Measurements from ENCODE around the gene UMODL1.
"Not testable (repeated sequence)": the region's sequence is repeated elsewhere in the genome, so short reads cannot be mapped to it uniquely, and the experiment has no call there.

The UMODL1 gene

DNA sequence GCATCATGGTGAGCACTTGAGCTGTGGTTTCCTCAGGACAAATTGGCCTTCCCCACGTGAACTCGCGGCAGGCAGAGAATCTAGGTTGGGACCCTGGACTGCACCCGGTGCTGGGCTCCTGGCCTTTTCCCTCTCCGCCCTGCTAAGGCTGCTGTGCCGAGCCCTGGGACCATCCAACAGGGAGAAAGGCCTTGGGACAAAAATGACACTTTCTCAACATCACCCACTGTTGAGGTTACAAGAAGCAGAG, 9.2 kb upstream of the UMODL1 start:
- DNase-seq = no peak

DNA sequence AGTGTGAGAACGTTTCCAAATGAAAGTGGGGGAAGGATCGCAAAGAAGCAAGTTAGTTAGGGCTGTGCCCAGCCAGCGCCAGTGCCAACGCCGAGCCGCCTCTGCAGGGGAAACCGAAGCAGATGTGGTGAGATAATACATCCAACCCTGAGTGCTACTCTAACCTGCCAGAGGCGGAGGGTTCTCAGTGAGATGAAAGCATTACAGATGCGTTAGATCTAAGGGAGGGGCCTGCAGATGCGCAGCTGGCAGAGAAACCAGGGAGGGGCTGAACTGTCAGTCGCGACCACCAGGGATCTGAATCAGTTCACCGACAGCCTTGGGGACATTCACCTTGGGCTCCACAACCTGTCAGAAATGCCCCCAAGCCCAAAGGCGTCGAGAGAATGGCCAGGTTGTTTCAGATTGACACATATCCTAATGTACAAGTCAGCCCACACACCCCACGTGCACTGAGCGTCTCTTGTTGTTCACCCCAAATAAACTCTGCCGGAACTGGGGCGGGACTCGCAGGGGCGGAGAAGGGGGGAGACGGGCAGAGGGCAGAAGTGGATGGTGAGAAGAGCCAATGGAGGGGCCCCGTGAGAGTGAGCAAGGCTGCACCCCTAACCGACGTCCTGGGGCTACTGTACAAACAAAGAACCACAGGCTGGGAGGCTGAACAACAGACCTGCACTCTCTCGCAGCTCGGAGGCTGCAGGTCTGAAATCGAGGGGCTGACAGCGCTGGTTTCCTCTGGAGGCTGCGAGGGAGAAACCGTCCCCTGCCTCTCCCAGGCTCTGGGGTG, 8.7 kb upstream of the UMODL1 start:
- DNase-seq = peak; percentile 78

DNA sequence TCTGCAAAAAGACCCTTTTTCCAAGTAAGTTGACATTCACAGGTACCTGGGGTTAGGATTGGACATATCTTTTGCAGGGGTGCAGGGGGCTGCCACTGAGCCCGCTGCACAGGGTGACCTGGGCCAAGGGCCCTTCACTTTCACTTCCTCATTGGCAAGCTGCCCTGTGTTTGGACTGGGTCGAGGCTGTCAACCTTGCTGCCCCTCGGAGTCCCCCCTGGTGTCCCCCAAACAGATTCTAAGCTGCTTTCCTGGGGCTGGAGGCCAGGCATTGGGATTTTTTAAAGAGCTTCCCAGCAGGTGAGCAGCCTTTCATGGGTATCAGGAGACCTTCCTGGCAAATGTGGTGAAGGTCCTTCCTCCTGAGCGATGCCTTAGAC, 7.9 kb upstream of the UMODL1 start:
- peak; percentile 14 for DNase-seq

DNA sequence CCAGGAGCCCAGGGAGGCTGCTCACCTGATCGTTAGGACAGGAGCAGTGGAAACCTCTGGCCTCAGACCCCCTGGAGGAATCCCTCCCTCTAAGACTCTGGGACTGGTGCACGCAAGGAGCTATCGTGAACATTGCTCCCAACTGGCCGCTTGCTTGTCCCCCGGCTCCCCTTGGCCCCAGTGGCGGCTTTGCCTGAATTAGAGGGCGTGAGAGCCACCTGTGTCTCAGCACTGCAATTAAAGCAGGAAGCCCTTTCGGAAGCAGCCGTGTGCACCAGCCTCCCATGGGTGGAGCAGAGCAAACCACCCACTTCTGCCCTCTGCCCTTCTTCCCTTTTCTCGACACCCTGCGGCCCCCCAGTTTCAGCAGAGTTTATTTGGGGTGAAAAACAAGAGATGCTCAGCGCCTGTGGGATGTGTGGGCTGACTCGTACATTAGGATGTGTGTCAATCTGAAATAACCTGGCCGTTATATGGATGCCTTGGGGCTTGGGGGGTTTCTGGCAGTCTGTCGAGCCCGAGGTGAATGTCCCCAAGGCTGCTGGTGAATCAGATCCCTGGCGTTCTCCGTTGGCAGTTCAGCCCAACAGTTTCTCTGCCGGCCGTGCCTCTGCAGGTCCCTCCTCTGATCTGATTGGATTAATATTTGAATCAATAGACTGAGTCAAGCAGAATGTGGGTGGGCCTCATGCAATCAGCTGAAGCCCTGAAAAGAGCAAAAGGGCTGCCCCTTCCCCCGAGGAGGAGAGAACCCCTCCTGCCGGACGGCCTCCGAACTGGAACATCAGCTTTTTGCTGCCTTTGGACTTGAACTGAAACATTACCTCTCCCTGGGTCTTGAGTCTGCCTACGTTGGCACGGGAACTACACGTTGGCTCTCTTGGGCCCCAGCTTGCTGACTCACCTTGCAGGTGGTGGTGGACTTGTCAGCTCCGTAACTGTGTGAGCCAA, 7.3 kb upstream of the UMODL1 start:
- DNase-seq = peak; percentile 59

DNA sequence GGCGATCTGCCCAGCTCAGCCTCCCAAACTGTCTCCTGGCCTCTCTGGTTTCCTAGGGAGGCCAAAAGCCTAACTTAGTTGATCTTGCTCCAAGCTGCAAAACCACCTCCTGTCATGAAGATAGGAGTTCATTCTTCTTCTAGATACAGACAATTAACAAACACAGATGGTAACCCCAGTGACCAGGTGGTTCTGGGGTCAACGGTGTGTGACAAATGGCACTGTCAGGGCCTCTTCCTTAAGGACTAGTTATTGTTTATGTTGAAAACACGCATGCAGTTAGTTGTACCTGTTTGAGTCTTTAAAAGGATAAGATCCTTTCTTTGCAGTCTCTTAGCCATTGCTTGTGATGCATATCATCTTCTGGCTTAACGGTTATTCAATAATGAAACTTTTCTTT, 4.6 kb upstream of the UMODL1 start:
- no peak for DNase-seq

DNA sequence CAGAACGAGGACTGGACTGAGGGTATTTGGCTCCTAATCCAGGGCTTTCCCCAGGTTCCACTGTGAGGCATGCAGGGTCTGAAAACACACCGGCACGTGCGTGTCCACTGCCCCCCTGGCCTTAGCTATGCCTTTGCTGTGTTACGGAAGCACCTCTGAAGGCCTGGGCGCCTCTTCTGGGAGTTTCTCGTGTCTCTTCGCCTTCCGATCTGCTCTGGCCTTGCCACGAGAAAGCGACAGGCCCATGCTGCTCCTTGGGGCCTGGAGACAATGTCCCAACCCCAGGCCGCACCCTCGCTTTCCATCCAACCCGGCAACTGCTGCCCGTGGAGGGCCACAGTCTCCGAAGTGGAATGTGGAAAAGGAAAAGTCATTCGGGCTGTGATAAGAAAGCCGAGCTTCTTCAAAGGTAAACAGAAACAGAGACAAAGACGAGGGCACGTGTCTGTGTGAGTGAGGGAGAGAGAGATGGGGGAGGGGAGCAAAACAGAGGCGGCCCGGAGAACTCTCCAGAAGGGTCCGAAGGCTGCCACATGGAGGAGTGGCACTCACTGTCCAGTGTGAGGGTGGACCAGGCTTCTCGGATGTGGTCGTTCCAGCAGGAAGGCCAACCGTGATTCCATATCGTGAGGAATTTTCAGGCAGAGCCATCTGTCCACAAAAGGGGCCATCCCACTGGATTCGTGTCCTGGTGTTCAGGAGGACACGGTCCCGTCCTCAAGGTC, 3.4 kb upstream of the UMODL1 start:
- DNase-seq = no peak

DNA sequence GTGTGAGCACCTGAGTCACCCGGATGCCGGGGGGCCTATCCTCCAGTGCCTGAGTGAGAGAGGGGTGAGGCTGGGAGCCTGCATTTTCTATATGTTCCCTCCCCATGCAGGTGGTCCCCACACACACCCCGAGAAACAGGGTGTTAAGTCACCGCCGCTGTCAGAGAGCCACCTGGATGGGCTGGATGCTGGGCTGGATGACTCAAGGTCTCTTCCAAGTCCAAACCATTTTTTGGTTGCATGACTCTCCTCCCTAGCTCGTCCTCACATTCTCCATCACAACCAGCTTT, 2.9 kb upstream of the UMODL1 start:
- no peak for DNase-seq

DNA sequence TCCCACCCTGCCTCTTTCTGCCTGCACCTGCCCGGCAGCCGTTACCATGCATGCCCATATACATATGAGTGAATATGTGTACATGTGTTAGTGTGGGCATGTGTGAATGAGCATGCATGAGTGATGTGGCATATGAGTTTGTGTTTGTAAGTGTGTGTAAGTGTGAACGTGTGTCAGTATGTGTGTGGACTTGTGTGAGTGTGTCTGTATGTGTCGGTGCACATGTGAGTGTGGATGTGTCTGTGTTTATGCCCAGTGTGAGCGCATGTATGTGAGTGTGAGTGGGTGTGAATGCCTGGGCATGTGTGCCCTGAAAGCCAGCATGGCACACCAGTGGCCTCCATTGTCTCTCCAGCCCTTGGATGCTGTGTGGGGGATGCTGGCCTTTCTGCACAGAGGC, 2.5 kb upstream of the UMODL1 start:
- DNase-seq = no peak

DNA sequence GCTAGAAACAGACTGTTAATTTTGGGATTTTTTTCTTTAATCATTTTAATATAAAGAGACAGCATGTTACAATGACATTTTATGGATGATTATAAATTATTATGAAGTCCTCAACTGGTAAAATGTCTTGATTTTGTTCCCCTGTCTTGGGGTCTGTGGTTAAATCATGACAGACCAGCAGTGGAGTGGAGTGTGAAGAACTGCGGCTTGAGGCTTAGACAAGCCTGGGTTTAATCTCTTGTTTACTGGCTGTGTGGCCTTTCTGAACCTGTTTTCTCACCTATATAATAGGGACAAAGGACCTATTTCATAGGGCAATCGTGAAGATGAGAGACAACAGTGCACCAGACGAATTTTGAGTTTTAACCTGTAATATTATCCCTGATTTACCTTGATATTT, 1.8 kb upstream of the UMODL1 start:
- no peak for DNase-seq

DNA sequence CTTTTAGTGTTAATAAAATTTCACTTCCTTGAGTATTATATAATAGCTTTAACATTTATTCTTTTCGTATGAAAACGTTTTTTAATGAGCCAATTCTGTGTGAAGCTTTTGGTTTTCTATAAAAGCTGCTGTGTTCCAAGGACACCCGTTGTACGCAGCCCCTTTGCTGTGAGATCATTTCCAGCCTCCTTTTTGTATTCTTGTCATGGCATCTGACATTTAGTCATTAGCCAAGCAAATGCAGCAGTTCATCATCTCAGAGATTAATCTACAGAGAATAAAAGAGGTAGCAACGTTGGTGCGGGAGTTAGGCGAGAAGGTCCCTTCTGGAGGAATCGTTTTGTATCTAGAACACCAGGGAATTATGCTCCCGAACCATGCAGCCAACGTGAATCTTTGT, 1.3 kb upstream of the UMODL1 start:
- DNase-seq = no peak

DNA sequence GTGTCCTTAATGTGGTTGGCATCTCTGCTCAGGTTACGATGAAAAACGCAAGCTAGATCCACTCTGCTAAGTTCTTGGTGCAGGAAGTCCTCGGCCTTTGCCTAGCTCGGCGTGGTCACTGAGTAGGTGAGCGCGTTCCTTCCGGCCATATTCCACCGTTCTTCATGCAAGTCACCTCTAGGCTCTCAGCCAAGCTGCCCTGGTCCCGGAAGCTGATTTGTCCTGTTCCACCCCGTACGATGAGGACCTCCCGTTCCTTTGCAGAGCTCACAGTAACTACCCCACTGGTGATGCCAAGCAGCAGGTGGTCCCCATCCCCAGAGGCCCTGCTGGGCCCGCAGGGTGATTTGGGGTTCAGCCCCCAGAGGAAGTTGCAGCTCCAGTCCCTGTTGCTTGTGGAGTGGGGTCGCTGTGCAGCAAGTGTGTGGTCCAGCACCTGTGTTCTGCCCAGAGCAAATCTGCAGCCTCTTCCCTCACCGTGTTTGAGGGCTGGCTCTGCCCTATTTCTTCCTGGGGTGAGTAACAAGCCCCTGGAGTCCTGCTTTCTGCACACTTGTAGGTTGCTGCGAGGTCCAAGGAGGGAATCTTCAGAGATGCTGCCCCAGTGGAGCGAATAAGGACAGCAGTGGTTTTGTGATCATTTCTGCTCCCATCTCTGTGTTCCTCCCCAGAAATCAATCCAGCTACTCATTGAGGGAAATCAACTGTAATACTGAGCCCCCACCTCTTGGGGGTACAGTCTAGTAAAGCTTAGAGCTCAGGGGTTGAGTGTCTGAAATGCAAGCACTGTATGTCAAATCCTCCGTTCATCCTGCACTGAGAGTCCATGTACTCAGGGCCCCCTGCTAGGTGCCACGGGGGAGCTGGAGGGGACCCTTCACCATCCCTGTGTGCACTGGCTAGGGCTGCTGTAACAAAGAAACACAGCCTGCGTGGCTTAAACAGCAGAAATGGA, 2.3 kb downstream of the UMODL1 start:
- DNase-seq = no peak

DNA sequence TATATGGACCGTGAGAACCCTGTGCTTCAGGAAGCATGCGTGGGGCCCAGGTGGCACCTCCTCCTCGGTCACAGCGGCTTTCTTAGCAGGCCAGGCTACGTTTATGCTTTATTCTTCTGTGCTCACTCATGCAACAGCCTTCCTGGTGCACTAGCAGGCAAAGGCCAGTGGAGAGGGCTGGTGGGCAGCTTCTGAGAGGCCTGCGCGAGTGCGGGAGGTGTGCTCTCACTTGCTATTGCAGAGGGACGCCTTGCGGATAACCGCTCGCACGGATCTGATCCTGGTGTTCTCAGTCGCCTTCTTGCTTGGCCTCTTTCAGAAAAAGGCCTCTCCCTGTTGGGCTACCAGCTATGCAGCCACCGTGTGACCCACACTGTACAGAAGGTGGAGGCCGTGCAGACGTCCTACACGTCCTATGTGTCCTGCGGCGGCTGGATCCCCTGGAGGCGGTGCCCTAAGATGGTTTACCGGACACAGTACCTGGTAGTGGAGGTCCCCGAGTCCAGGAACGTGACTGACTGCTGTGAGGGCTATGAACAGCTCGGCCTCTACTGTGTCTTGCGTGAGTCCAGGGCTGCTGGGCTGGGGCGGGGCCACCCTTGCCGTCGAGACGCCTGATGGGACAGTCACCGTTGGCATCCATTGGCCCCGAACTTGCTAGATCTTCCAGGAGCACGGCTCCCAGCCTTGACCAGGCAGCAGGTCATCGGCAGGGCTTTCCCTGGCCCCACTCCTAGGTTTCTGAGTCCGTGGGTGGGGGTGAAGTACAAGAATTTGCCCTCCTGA, 4.8 kb downstream of the UMODL1 start:
- no peak for DNase-seq

DNA sequence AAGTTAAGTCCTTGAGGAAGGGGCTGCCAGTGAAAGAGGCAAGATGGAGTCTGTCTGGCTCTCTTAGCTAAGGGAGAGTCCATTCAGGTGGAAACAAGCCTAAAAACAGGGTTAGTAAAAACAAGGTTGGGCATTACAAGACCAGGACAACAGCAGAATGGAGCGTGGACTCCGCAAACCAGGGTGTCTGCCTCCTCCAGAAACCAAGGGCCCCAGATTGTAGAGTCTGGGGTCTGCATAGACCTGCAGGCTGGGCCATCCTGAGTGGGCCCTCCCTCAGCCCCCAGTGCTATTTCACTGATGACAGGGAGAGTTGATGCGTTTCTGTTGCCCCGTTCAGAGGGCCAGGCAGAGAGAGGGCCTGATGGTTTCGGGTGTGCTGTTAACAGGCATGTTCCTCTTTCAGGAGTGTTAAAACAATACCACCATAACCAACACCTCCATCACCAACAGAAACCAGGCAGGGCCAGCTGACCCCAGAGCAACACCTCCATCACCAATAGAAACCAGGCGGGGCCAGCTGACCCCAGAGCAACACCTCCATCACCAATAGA, 6.6 kb downstream of the UMODL1 start:
- not testable (repeated sequence) for DNase-seq

DNA sequence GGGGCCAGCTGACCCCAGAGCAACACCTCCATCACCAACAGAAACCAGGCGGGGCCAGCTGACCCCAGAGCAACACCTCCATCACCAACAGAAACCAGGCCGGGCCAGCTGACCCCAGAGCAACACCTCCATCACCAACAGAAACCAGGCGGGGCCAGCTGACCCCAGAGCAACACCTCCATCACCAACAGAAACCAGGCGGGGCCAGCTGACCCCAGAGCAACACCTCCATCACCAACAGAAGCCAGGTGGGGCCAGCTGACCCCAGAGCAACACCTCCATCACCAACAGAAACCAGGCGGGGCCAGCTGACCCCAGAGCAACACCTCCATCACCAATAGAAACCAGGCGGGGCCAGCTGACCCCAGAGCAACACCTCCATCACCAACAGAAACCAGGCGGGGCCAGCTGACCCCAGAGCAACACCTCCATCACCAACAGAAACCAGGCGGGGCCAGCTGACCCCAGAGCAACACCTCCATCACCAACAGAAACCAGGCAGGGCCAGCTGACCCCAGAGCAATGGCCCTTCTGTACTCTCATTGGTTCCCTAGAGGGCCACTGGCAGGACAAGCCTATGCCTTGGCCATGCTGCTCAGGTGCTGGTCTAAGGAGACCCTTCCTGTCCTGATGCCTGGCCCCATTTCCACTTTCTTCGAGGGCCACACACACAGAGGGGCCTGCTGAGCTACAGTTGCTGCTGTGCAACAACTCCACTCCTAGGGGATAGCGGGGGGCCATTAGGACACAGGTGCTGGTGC, 7.3 kb downstream of the UMODL1 start:
- not testable (repeated sequence) for DNase-seq

DNA sequence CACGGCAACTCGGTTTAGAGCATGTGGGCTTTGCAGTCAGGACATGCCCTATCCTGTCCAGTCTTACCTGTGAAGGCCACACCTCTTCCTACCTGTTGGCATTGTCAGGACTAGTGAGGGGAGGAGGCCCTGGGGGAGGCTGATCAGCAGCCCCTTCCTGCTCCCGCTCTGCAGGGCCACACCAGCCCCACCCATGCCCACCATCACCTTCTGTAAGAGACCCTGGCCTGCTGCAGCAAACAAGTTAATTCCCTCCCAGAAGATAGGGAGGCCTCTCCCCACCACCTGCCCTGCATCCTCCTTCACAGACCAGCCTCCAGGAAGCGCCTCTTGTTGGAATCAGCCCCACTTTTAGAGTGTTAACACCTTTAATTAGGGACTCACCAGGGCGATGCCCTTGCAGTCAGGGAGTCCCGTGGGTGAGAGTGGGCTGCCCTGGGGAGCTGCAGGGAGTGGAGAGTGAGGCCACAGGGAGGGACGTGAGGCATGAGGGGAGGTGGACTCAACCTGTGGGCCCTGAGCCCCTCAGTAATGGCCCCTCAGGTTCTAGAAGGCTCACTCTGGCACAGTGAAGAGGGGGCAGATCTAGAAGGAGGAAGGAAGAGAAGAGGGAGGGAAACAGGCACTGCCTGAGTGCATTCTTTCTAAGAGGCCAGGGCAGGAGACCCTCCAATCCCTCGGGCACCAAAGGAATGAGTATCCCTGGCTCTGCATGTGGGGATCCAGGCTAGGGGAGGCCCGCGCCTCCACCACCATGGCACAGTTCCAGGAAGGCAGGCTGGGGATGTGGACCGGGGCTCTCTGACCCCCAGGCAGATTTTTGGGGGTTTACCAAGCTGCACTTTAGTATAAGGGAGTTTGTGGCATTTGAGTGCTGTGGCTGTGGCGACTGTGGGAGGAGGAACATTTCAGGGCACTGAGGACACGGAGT, 8.2 kb downstream of the UMODL1 start:
- no peak for DNase-seq

DNA sequence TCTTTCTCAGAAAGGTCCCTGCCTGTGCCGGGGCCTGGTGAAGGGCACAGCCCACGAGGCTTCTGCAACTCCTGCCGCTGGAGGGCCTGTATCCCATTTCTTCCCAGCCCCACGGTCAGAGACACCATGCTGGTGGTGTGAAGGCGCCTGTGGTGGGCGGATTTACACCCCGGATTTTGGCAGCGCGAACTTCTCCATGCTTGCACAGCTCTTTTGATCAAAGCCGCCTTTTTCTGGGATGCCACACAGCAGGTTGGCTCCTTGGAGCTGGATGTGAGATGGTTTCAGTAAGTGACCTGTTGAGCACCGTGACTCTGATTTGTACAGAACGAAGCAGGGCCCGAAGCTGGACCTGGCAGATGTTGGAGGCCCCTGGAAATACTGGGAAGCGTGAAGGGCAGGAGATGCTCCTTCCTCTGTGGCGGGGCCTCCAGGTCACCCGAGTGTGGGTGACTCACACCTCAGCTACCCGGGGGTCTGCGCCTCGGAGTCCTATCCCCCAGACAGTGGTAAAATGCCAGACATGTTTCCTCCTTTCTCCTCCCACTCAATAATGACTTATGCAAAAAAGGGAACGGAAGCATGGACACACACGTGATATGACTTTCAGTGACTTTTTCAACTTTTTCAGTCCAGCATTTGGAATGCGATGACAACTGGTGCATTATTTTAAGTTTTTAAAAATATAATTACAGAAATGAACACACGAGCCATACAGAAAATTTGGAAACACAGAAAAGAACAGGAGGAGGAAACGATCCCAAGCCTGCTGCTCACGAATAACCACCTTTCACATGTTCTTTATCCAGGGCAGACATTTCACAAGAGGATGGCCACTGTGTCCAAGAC, 9.0 kb downstream of the UMODL1 start:
- no peak for DNase-seq

DNA sequence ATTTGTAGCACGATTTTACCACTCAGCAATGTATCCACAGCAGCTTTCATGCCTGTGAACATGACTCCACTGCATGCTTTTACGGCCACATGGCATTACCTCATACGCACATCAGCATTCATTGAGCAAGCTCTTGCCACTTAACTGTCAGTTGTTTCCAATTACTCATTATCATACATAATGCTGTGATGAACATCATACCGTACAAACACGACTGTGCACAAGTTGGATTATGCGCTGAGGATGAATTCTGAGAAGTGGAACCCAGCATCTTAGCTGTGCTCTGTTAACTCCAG, 9.6 kb downstream of the UMODL1 start:
- DNase-seq = no peak

DNA sequence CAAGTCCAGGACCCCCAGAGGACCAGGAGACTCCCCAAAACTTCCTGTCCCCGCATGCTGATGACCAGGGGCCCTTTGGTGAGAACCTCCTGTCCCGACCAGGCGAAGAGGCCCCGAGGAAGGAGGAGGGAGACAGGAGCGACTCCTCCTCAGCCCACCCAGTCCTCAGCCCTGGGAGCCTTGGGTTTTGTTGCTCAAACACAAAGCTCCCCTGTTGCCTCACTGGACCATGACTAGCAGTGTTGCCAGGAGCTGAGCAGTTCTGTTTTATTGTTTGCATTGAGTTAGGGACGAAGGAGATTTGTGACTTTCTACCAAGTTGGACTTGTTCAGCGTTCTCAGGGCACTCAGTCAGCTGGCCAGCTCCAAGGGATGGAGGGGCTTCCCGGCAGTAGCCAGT, 10.0 kb downstream of the UMODL1 start:
- no peak for DNase-seq

DNA sequence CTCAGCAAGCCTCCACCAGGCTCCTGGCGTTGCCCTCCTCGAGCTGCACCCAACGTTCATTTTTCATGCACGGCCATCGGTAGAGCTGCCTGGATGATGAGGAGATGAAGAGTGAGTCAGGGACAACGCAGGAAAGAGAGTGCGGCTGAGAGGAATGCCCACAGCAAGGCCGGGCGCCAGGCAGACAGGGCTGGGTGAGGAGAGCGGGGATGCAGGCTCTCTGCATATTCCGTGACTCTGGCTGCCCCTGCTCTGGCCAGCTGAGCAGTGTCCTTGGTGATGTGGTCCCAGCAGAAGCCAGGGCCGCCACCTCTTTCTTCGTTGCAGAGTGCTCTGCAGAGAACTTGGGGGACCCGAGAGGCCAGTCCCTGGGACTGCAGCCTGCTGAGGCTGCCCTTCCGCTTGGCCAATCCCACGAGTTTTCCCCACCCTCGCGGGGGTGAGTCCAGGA, 10.8 kb downstream of the UMODL1 start:
- DNase-seq = no peak
